CD4-positive, CD25-positive, alpha-beta regulatory T cell (primary cell): ENCODE data around the gene RAB3IP. TPM values are rescaled to one million over a fixed set of nuclear protein-coding genes. Genes with fewer than 3 reads are reported as not detected.

ENCODE experiments used
- ATAC-seq, 2 donors: fragments of 150-1000 bp; cut with Tn5 transposase; one replicate each; pipeline ENCODE4 v1.10.0; 2021; ENCODE audit warnings: low read depth in 2 of 2, moderate number of reproducible peaks in 2 of 2, moderate library complexity in 1 of 2
- DNase-seq, 3 donors: peaks; one replicate each; pipeline versions ENCODE4 v3.0.0 to v3.0.0-alpha.2; 2012 to 2022; ENCODE audit warnings: mixed read lengths in 1 of 3
- H3K27ac ChIP-seq: one replicate; pipeline ENCODE4 v1.7.0; 2013; ENCODE audit warnings: mild to moderate bottlenecking, low read length; ENCODE audit not compliant: insufficient read depth, poor library complexity, severe bottlenecking
- H3K27me3 ChIP-seq: one replicate; pipeline ENCODE4 v1.7.0; 2013; ENCODE audit warnings: low read length; ENCODE audit not compliant: control insufficient read depth, insufficient read depth
- H3K36me3 ChIP-seq: one replicate; pipeline ENCODE4 v1.7.0; 2013; ENCODE audit warnings: mild to moderate bottlenecking, low read length, moderate library complexity; ENCODE audit not compliant: control insufficient read depth, insufficient read depth
- H3K4me1 ChIP-seq: 2 replicates; pipeline ENCODE4 v1.7.0; 2013; ENCODE audit warnings: mild to moderate bottlenecking, low read length; ENCODE audit not compliant: insufficient read depth, control insufficient read depth, poor library complexity, severe bottlenecking
- H3K4me3 ChIP-seq: one replicate; pipeline ENCODE4 v1.7.0; 2013; ENCODE audit warnings: low read depth, mild to moderate bottlenecking, low read length, moderate library complexity
- H3K9me3 ChIP-seq, 2 experiments: 1 replicate in 1 of 2; 2 replicates in 1 of 2; pipeline ENCODE4 v1.7.0; 2013; ENCODE audit warnings: low read length in 2 of 2, mild to moderate bottlenecking in 1 of 2, moderate library complexity in 1 of 2; ENCODE audit not compliant: control insufficient read depth in 2 of 2
- H3K27ac Mint-ChIP-seq, 3 donors: one replicate each; pipeline ENCODE4 v1.8.0; 2020 to 2022; ENCODE audit warnings: mild to moderate bottlenecking in 3 of 3, mixed read lengths in 3 of 3, moderate library complexity in 2 of 3
- H3K27me3 Mint-ChIP-seq: one replicate; pipeline ENCODE4 v1.8.0; 2022; ENCODE audit warnings: mild to moderate bottlenecking, mixed read lengths
- H3K36me3 Mint-ChIP-seq: one replicate; pipeline ENCODE4 v1.8.0; 2020; ENCODE audit warnings: mixed read lengths
- H3K4me1 Mint-ChIP-seq, 4 donors: one replicate each; pipeline ENCODE4 v1.8.0; 2020 to 2022; ENCODE audit warnings: mixed read lengths in 4 of 4, mild to moderate bottlenecking in 1 of 4
- H3K4me3 Mint-ChIP-seq, 4 donors: one replicate each; pipeline ENCODE4 v1.8.0; 2020 to 2022; ENCODE audit warnings: mild to moderate bottlenecking in 4 of 4, mixed read lengths in 4 of 4, moderate library complexity in 3 of 4
- H3K9me3 Mint-ChIP-seq, 7 donors: one replicate each; pipeline ENCODE4 v1.8.0; 2020 to 2022; ENCODE audit warnings: mixed read lengths in 7 of 7, mild to moderate bottlenecking in 3 of 7, moderate library complexity in 2 of 7
- polyA plus RNA-seq, 4 donors: library from polyadenylated mRNA; unstranded; fragments of 300-500 nt; fragmentation: Illumina TruSeq; gene quantifications; one replicate each; pipeline ENCODE4 v1.2.3, GENCODE V29; 2021
- total RNA-seq: library from RNA; stranded (reverse); gene quantifications from one replicate; pipeline ENCODE4 v1.2.3, GENCODE V29; 2022

RAB3IP gene
- total and polyA plus RNA-seq, 5 donors from 2014 or later = 23.7 to 35.1 (median 25.9) TPM

- ATAC-seq (no peak), DNase-seq (no peak)
- Mint-ChIP-seq H3K27ac (no peak overlapping the region), H3K27me3 (peaks cover 6% of the 10 kb centered on the region), H3K9me3 (no peaks in the 10 kb centered on the region), H3K4me1 (no peaks in the 10 kb centered on the region), H3K4me3 (no peak overlapping the region), H3K36me3 (no peaks in the 10 kb centered on the region)
- Histone ChIP-seq H3K27me3 (peaks cover 6% of the 10 kb centered on the region), H3K4me1 (no peaks in the 10 kb centered on the region), H3K4me3 (no peak overlapping the region), H3K9me3 (no peaks in the 10 kb centered on the region), H3K27ac (no peak overlapping the region), H3K36me3 (no peaks in the 10 kb centered on the region)
Measured at GRCh38 chr12:69837657-69838415, 99.2 kb downstream of the RAB3IP start.

GRCh38 chr12:69840727-69841126, 102.1 kb downstream of the RAB3IP start:
- Histone ChIP-seq H3K4me1 (no peaks in the 10 kb centered on the region), H3K27me3 (no peaks in the 10 kb centered on the region), H3K4me3 (no peak overlapping the region), H3K36me3 (no peaks in the 10 kb centered on the region), H3K27ac (no peak overlapping the region), H3K9me3 (no peaks in the 10 kb centered on the region)
- Mint-ChIP-seq H3K9me3 (no peaks in the 10 kb centered on the region), H3K27ac (no peak overlapping the region), H3K36me3 (no peaks in the 10 kb centered on the region), H3K4me1 (no peaks in the 10 kb centered on the region), H3K4me3 (no peak overlapping the region), H3K27me3 (peaks cover 6% of the 10 kb centered on the region)
- ATAC-seq = no peak
- DNase-seq = no peak

- Histone ChIP-seq H3K4me3 (no peak overlapping the region), H3K36me3 (no peaks in the 10 kb centered on the region), H3K27me3 (no peaks in the 10 kb centered on the region), H3K4me1 (no peaks in the 10 kb centered on the region), H3K9me3 (no peaks in the 10 kb centered on the region), H3K27ac (no peak overlapping the region)
- Mint-ChIP-seq H3K4me1 (no peaks in the 10 kb centered on the region), H3K9me3 (peaks cover 0 to 1% (median 0%) of the 10 kb centered on the region in 7 donors), H3K36me3 (no peaks in the 10 kb centered on the region), H3K27me3 (peaks cover 6% of the 10 kb centered on the region), H3K27ac (no peak overlapping the region), H3K4me3 (no peak overlapping the region)
- ATAC-seq = no peak
- no peak for DNase-seq
Measured at GRCh38 chr12:69843608-69844007, 104.9 kb downstream of the RAB3IP start.

- DNase-seq (no peak), ATAC-seq (no peak)
- no peak overlapping the region for H3K27ac Mint-ChIP-seq
- Histone ChIP-seq H3K9me3 (no peaks in the 10 kb centered on the region), H3K27me3 (no peaks in the 10 kb centered on the region), H3K27ac (no peak overlapping the region), H3K4me1 (no peaks in the 10 kb centered on the region), H3K36me3 (no peaks in the 10 kb centered on the region), H3K4me3 (no peak overlapping the region)
- no peak overlapping the region for H3K4me3 Mint-ChIP-seq
- no peaks in the 10 kb centered on the region for H3K36me3 Mint-ChIP-seq
- H3K4me1 Mint-ChIP-seq = no peaks in the 10 kb centered on the region
- peaks cover 6% of the 10 kb centered on the region for H3K27me3 Mint-ChIP-seq
- H3K9me3 Mint-ChIP-seq = peaks cover 0 to 1% (median 0%) of the 10 kb centered on the region in 7 donors
Measured at GRCh38 chr12:69844416-69844815, 105.8 kb downstream of the RAB3IP start.

GRCh38 chr12:69844836-69845235, 106.2 kb downstream of the RAB3IP start:
- H3K27ac Mint-ChIP-seq = no peak overlapping the region
- H3K36me3 Mint-ChIP-seq = no peaks in the 10 kb centered on the region
- DNase-seq = no peak
- H3K4me1 Mint-ChIP-seq = no peaks in the 10 kb centered on the region
- no peak overlapping the region for H3K4me3 Mint-ChIP-seq
- Histone ChIP-seq H3K27ac (no peak overlapping the region), H3K27me3 (no peaks in the 10 kb centered on the region), H3K9me3 (no peaks in the 10 kb centered on the region), H3K36me3 (no peaks in the 10 kb centered on the region), H3K4me1 (no peaks in the 10 kb centered on the region), H3K4me3 (no peak overlapping the region)
- no peak for ATAC-seq
- peaks cover 6% of the 10 kb centered on the region for H3K27me3 Mint-ChIP-seq
- peaks cover 0 to 1% (median 0%) of the 10 kb centered on the region in 7 donors for H3K9me3 Mint-ChIP-seq

- Mint-ChIP-seq H3K27me3 (no peaks in the 10 kb centered on the region), H3K4me3 (no peak overlapping the region), H3K9me3 (peaks cover 0 to 3% (median 0%) of the 10 kb centered on the region in 7 donors), H3K27ac (peak overlapping the region in 1 of 3 donors; percentile 67), H3K36me3 (no peaks in the 10 kb centered on the region), H3K4me1 (no peaks in the 10 kb centered on the region)
- no peak overlapping the region for H3K27ac ChIP-seq
- H3K36me3 ChIP-seq = no peaks in the 10 kb centered on the region
- H3K4me1 ChIP-seq = no peaks in the 10 kb centered on the region
- DNase-seq (no peak), ATAC-seq (no peak)
- H3K4me3 ChIP-seq = no peak overlapping the region
- H3K9me3 ChIP-seq = no peaks in the 10 kb centered on the region
- H3K27me3 ChIP-seq = no peaks in the 10 kb centered on the region
Measured at GRCh38 chr12:69846976-69847375, 108.3 kb downstream of the RAB3IP start.

DNA sequence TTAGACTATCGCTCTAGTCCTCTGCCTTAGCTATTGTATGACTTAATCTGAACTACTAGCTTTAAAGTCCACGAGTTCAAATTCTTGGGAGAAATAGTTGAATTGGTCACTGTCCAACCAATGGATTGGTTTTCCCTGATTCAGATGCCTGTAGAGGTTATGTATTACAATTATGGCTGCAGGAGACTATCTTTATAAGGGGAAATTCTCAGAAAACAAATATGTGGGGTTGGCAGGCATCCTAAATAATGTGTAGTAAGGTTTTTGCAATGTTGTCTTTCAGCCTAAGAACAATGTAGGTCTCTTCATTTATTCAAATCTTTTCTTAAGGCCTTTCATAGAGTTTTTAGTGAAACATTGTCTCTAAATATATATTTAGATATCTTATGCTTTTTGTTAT, 113.3 kb downstream of the RAB3IP start:
- ATAC-seq (no peak), DNase-seq (no peak)
- Histone ChIP-seq H3K36me3 (no peaks in the 10 kb centered on the region), H3K9me3 (no peaks in the 10 kb centered on the region), H3K27ac (no peak overlapping the region), H3K4me1 (no peaks in the 10 kb centered on the region), H3K27me3 (no peaks in the 10 kb centered on the region), H3K4me3 (no peak overlapping the region)
- Mint-ChIP-seq H3K9me3 (peaks cover 0 to 10% (median 4%) of the 10 kb centered on the region in 7 donors), H3K4me3 (no peak overlapping the region), H3K27ac (no peak overlapping the region), H3K4me1 (no peaks in the 10 kb centered on the region), H3K27me3 (no peaks in the 10 kb centered on the region), H3K36me3 (no peaks in the 10 kb centered on the region)
